Heart right ventricle (tissue), 16 donors: Measurements from ENCODE around the gene HSD11B2. TPM values are rescaled to one million over a fixed set of nuclear protein-coding genes. Genes with fewer than 3 reads are reported as not detected.

Experiments used
- ATAC-seq, 8 donors: fragments of 200-7000 bp; cut with Tn5 transposase; one replicate each; pipeline ENCODE4 v1.9.1; 2020; ENCODE audit warnings: mild to moderate bottlenecking in 8 of 8, moderate library complexity in 8 of 8, moderate number of reproducible peaks in 1 of 8
- DNase-seq, 2 donors: peaks; one replicate each; pipeline ENCODE4 v3.0.0-alpha.2; 2020
- H3K27ac ChIP-seq, 10 donors: fragments of 200-600 bp; sonication (generic) in 2 of 10; one replicate each; pipeline versions ENCODE4 v1.5.0 to v1.8.0; 2020 to 2022; ENCODE audit warnings: mild to moderate bottlenecking in 3 of 10
- H3K27me3 ChIP-seq, 7 donors: fragments of 200-600 bp; one replicate each; pipeline ENCODE4 v1.8.0; 2021 to 2022; ENCODE audit warnings: mild to moderate bottlenecking in 2 of 7
- H3K36me3 ChIP-seq, 9 donors: fragments of 200-600 bp; sonication (generic) in 1 of 9; one replicate each; pipeline versions ENCODE4 v1.5.0 to v1.8.0; 2020 to 2022; ENCODE audit warnings: mild to moderate bottlenecking in 2 of 9
- H3K4me1 ChIP-seq, 9 donors: fragments of 200-600 bp; sonication (generic) in 1 of 9; one replicate each; pipeline versions ENCODE4 v1.5.0 to v1.8.0; 2020 to 2022; ENCODE audit warnings: mild to moderate bottlenecking in 4 of 9
- H3K4me3 ChIP-seq, 10 donors: fragments of 200-600 bp; sonication (generic) in 2 of 10; one replicate each; pipeline versions ENCODE4 v1.5.0 to v1.8.0; 2020 to 2022; ENCODE audit warnings: mild to moderate bottlenecking in 7 of 10, moderate library complexity in 2 of 10
- H3K9me3 ChIP-seq, 11 donors: fragments of 200-600 bp in 10 of 11; sonication (generic) in 2 of 11; one replicate each; pipeline versions ENCODE4 v1.5.0 to v1.8.0; 2013 to 2022; ENCODE audit warnings: mild to moderate bottlenecking in 2 of 11, control low read depth in 1 of 11, moderate library complexity in 1 of 11
- WGBS, 2 donors: extraction: QIAGEN DNeasy Blood & Tissue Kit; methylation state at CpG; one replicate each; pipeline ENCODE4 v1.1.7; 2013; ENCODE audit warnings: inconsistent platforms in 1 of 2; 5-methylcytosine and 5-hydroxymethylcytosine counted together
- intact Hi-C, 10 donors: fragments of 100-400 bp; cut with DNase I; formaldehyde crosslinking; loops; one replicate each; pipeline versions ENCODE4 v1.11.1 to v1.14.2; 2022
- polyA plus RNA-seq, 2 donors: library from polyadenylated mRNA; stranded (reverse); fragments of 200-250 nt; gene quantifications; one replicate each; pipeline ENCODE4 v1.2.3, GENCODE V29; 2013
- total RNA-seq, 10 donors: library from RNA; stranded (reverse); fragmentation: NEBNext Ultra II Directional in 3 of 10; extraction: Animal tissue kit (Norgen Biotek cat#: 25700) in 3 of 10; gene quantifications; one replicate each; pipeline versions ENCODE4 v1.2.1 to v1.2.4, GENCODE V29; 2021 to 2023
- TF ChIP-seq, protein P1 (sequence below), 9 donors: fragments of 200-600 bp; sonication (generic) in 2 of 9; IDR thresholded peaks; one replicate each; pipeline versions ENCODE4 v1.5.0 to v1.8.0; 2021 to 2022; ENCODE audit warnings: antibody characterized with exemption in 9 of 9, mild to moderate bottlenecking in 5 of 9, moderate library complexity in 1 of 9
- donor health status: Arrhythmogenic right ventricular cardiomyopathy.
- donor health status: ischemic (EF 13 %, LVEDD 7.1; RV severe dilation, severe dysfunction).
- donor health status: healthy with polysubstance abuse.
- donor health status: DM: no; HTN: yes; CAD: no.
- donor health status: DM: no; HTN: no; CAD: no.
- donor health status: ischemic (EF 25% LVEDD 6.9; RV normal size, moderate dysfunction).
- donor health status: ischemic (EF 25% LVEDD 5.7; RV mildly dilated, moderate dysfunction).
- donor health status: healthy.
- donor health status: DM: yes; HTN: yes; CAD: no.
- donor health status: Ischemic cardiomyopathy.
- donor health status: ischemic (EF 35%, LVEDD 5.7; RV mildly dilated, moderate dysfunction).
- donor health status: nonischemic (EF 11% LVEDD 7.7; RV severe dilation, severe dysfunction).
- donor health status: DM: yes; HTN: yes; CAD: no.
- donor health status: PGD.
- donor health status: ischemic (EF 29% LVEDD 5.4; RV normal size, mild dysfunction).
- donor health status: nonischemic (EF 23%, LVEDD 6.1; RV moderate dilation, normal function).

The HSD11B2 gene
- total and polyA plus RNA-seq, 12 donors = 0.16 to 1.4 (median 0.51) TPM; not detected in 1

DNA sequence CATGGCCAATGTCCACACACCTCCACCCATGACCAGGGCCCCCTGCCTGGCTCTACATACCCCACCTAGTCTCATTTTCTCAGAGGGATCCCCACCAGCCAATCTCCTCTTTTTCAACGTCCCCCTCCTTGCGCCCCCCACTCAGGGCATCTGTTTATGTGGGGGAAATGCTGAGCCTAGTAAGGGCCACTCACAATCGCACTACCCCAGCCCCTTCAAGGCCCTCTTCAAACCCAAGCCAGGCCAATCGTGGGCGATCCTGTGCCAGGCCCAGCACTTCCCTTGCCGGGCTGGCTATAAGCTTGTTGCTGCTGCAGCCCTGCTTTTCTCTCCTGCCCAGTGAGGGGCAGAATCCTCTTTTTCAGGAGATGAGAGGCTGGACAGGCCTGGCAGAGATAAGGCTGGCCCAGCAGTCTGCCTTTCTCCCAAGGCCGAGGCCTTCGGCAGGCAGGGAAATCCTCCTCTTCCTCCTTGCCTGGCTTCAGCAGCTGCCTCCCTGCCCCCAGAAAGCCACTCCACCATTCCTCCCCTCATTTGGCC lies 16.1 kb downstream of the HSD11B2 start:
- Histone ChIP-seq H3K4me1 (peaks cover 48 to 100% (median 94%) of the 10 kb centered on the region in 9 donors), H3K36me3 (peaks cover 0 to 76% (median 0%) of the 10 kb centered on the region in 9 donors), H3K27ac (peak overlapping the region in 9 of 10 donors; percentile 13 to 60 (median 47)), H3K9me3 (no peaks in the 10 kb centered on the region), H3K27me3 (no peaks in the 10 kb centered on the region), H3K4me3 (no peak overlapping the region)
- no peak for ATAC-seq
- DNase-seq = no peak
- TF ChIP-seq, protein P1, sequence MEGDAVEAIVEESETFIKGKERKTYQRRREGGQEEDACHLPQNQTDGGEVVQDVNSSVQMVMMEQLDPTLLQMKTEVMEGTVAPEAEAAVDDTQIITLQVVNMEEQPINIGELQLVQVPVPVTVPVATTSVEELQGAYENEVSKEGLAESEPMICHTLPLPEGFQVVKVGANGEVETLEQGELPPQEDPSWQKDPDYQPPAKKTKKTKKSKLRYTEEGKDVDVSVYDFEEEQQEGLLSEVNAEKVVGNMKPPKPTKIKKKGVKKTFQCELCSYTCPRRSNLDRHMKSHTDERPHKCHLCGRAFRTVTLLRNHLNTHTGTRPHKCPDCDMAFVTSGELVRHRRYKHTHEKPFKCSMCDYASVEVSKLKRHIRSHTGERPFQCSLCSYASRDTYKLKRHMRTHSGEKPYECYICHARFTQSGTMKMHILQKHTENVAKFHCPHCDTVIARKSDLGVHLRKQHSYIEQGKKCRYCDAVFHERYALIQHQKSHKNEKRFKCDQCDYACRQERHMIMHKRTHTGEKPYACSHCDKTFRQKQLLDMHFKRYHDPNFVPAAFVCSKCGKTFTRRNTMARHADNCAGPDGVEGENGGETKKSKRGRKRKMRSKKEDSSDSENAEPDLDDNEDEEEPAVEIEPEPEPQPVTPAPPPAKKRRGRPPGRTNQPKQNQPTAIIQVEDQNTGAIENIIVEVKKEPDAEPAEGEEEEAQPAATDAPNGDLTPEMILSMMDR (IDR thresholded peaks at IDR 0.05) = no peak
- intact Hi-C loops = no loop called here
- 70 to 80% methylated on average over 8 of the region's 8 CpGs for WGBS, 2 donors

DNA sequence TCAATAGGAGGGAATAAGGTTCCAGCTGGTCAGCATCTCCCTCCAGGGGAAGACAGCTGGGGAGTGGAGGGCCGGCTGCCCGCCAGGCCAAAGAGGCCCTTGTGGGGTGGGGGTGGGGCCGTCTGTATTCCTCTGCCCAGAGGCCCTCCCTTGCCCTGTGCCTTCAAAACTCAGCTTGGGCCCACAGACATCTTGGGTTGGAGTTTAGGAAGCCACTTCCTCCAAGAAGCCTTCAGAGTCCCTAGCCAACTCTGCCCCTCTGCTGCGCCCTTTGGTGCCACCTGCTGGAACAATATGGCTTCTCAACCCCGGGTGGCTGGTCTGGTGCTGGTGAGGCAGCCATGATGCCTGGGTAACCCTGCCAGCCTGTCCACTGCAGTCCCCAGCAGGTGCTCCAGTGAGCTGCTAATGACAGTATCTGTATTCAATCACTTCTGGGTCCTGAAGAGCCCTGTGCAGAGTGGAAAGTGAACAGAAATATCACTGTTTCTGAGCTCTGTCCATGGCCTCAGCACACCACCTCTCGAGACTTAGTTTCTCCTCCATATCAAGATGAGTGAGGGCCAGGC lies 16.7 kb downstream of the HSD11B2 start:
- intact Hi-C loops = no loop called here
- WGBS, 2 donors = 58 to 69% methylated on average over 6 of the region's 6 CpGs
- Histone ChIP-seq H3K27ac (peak overlapping the region in 6 of 10 donors; percentile 16 to 60 (median 52)), H3K36me3 (peaks cover 0 to 77% (median 0%) of the 10 kb centered on the region in 9 donors), H3K4me1 (peaks cover 44 to 100% (median 89%) of the 10 kb centered on the region in 9 donors), H3K4me3 (no peak overlapping the region), H3K27me3 (no peaks in the 10 kb centered on the region), H3K9me3 (no peaks in the 10 kb centered on the region)
- ATAC-seq (peak in 5 of 8 donors; percentile 7 to 26 (median 19)), DNase-seq (peak; percentile 33 to 62)
- TF ChIP-seq, protein P1 (IDR thresholded peaks at IDR 0.05) = peak in 7 of 9 donors; percentile 21 to 50 (median 39)

- H3K4me3 ChIP-seq = no peak overlapping the region
- no peaks in the 10 kb centered on the region for H3K27me3 ChIP-seq
- intact Hi-C loops = no loop called here
- peak overlapping the region in 5 of 10 donors; percentile 54 to 72 (median 65) for H3K27ac ChIP-seq
- DNase-seq (no peak), ATAC-seq (no peak)
- H3K4me1 ChIP-seq = peaks cover 38 to 90% (median 79%) of the 10 kb centered on the region in 9 donors
- TF ChIP-seq, protein P1 (IDR thresholded peaks at IDR 0.05) = no peak
- no peaks in the 10 kb centered on the region for H3K9me3 ChIP-seq
- WGBS, 2 donors = 95 to 97% methylated on average over 5 of the region's 5 CpGs
- peaks cover 0 to 78% (median 4%) of the 10 kb centered on the region in 9 donors for H3K36me3 ChIP-seq
Measured at GRCh38 chr16:67448580-67448979, 17.7 kb downstream of the HSD11B2 start.

DNA sequence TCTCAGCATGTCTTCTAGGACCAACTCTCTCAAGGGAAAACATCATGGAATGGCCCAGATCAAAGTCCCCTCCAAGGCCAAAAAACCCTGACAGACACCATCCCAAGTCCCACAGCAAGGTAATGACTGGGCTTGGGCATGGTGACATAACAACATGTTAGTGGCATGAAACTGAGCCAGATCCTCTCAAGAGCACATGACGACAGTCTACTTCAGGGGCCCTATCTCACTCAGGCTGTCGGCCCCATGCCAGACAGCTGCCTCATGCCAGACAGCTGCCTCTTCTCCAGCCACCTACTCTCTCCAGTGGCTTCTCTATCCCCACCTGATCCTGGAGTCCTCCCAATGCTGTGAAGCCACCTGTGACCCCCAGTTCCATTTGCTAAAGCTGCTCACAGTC lies 18.4 kb downstream of the HSD11B2 start:
- H3K27me3 ChIP-seq = no peaks in the 10 kb centered on the region
- intact Hi-C loops = no loop called here
- H3K27ac ChIP-seq = peak overlapping the region in 8 of 10 donors; percentile 34 to 72 (median 60)
- H3K9me3 ChIP-seq = no peaks in the 10 kb centered on the region
- H3K4me3 ChIP-seq = no peak overlapping the region
- H3K36me3 ChIP-seq = peaks cover 0 to 77% (median 4%) of the 10 kb centered on the region in 9 donors
- peaks cover 38 to 82% (median 75%) of the 10 kb centered on the region in 9 donors for H3K4me1 ChIP-seq
- ATAC-seq = peak; percentile 30 to 82 (median 68)
- 40 to 58% methylated on average over 2 of the region's 2 CpGs for WGBS, 2 donors
- TF ChIP-seq, protein P1 (IDR thresholded peaks at IDR 0.05) = no peak
- peak; percentile 71 to 75 for DNase-seq
